Measurements from ENCODE around the gene PHF1. TPM values are rescaled to one million over a fixed set of nuclear protein-coding genes. Genes with fewer than 3 reads are reported as not detected.

Gene PHF1
- total and polyA plus RNA-seq, 4 donors = 17.2 to 128 (median 85.6) TPM

GRCh38 chr6:33431880-33432541 lies 21.2 kb downstream of the PHF1 start:
- H3K27ac ChIP-seq (ENCODE audit: low read depth, low read length) = no peak overlapping the region
- no peaks in the 10 kb centered on the region for H3K9me3 ChIP-seq (ENCODE audit: control insufficient read depth, insufficient read depth, low read length)
- DNase-seq (ENCODE audit: low read depth in 4 of 6, low spot score in 6 of 6) = no peak
- H3K36me3 ChIP-seq (ENCODE audit: control insufficient read depth, insufficient read depth, low read length) = peaks cover 49% of the 10 kb centered on the region
- H3K27me3 ChIP-seq (ENCODE audit: control insufficient read depth, insufficient read depth, low read length) = no peaks in the 10 kb centered on the region
- H3K4me1 ChIP-seq (ENCODE audit: control insufficient read depth, insufficient read depth, low read length) = peaks cover 53% of the 10 kb centered on the region
- no CpG with 5 or more reads among the region's 12 CpGs for WGBS (ENCODE audit: insufficient coverage)
- H3K4me3 ChIP-seq (ENCODE audit: low read depth, low read length) = no peak overlapping the region

GRCh38 chr6:33432546-33432945 lies 21.7 kb downstream of the PHF1 start:
- no peak overlapping the region for H3K27ac ChIP-seq (ENCODE audit: low read depth, low read length)
- peaks cover 48% of the 10 kb centered on the region for H3K4me1 ChIP-seq (ENCODE audit: control insufficient read depth, insufficient read depth, low read length)
- H3K9me3 ChIP-seq (ENCODE audit: control insufficient read depth, insufficient read depth, low read length) = no peaks in the 10 kb centered on the region
- H3K36me3 ChIP-seq (ENCODE audit: control insufficient read depth, insufficient read depth, low read length) = peaks cover 54% of the 10 kb centered on the region
- no peaks in the 10 kb centered on the region for H3K27me3 ChIP-seq (ENCODE audit: control insufficient read depth, insufficient read depth, low read length)
- 70% methylated on average over 5 of the region's 10 CpGs for WGBS (ENCODE audit: insufficient coverage)
- DNase-seq (ENCODE audit: low read depth in 4 of 6, low spot score in 6 of 6) = no peak
- no peak overlapping the region for H3K4me3 ChIP-seq (ENCODE audit: low read depth, low read length)

- no peaks in the 10 kb centered on the region for H3K27me3 ChIP-seq (ENCODE audit: control insufficient read depth, insufficient read depth, low read length)
- H3K9me3 ChIP-seq (ENCODE audit: control insufficient read depth, insufficient read depth, low read length) = no peaks in the 10 kb centered on the region
- WGBS (ENCODE audit: insufficient coverage) = 100% methylated on average over 1 of the region's 1 CpG
- H3K4me3 ChIP-seq (ENCODE audit: low read depth, low read length) = no peak overlapping the region
- DNase-seq (ENCODE audit: low read depth in 4 of 6, low spot score in 6 of 6) = no peak
- H3K36me3 ChIP-seq (ENCODE audit: control insufficient read depth, insufficient read depth, low read length) = peaks cover 60% of the 10 kb centered on the region
- peaks cover 47% of the 10 kb centered on the region for H3K4me1 ChIP-seq (ENCODE audit: control insufficient read depth, insufficient read depth, low read length)
- H3K27ac ChIP-seq (ENCODE audit: low read depth, low read length) = no peak overlapping the region
Measured at GRCh38 chr6:33433001-33433543, 22.3 kb downstream of the PHF1 start.

- Histone ChIP-seq H3K4me1 (ENCODE audit: control insufficient read depth, insufficient read depth, low read length) (peaks cover 42% of the 10 kb centered on the region), H3K4me3 (ENCODE audit: low read depth, low read length) (no peak overlapping the region), H3K36me3 (ENCODE audit: control insufficient read depth, insufficient read depth, low read length) (peaks cover 66% of the 10 kb centered on the region), H3K9me3 (ENCODE audit: control insufficient read depth, insufficient read depth, low read length) (no peaks in the 10 kb centered on the region), H3K27me3 (ENCODE audit: control insufficient read depth, insufficient read depth, low read length) (no peaks in the 10 kb centered on the region), H3K27ac (ENCODE audit: low read depth, low read length) (no peak overlapping the region)
- 16% methylated on average over 14 of the region's 17 CpGs for WGBS (ENCODE audit: insufficient coverage)
- DNase-seq (ENCODE audit: low read depth in 4 of 6, low spot score in 6 of 6) = no peak
Measured at GRCh38 chr6:33433544-33434191, 22.9 kb downstream of the PHF1 start.

GRCh38 chr6:33434961-33435360 lies 24.1 kb downstream of the PHF1 start:
- no peak for DNase-seq (ENCODE audit: low read depth in 4 of 6, low spot score in 6 of 6)
- H3K27me3 ChIP-seq (ENCODE audit: control insufficient read depth, insufficient read depth, low read length) = no peaks in the 10 kb centered on the region

GRCh38 chr6:33437666-33438065 lies 26.9 kb downstream of the PHF1 start:
- Histone ChIP-seq H3K27ac (ENCODE audit: low read depth, low read length) (no peak overlapping the region), H3K4me3 (ENCODE audit: low read depth, low read length) (no peak overlapping the region), H3K27me3 (ENCODE audit: control insufficient read depth, insufficient read depth, low read length) (no peaks in the 10 kb centered on the region), H3K36me3 (ENCODE audit: control insufficient read depth, insufficient read depth, low read length) (peaks cover 91% of the 10 kb centered on the region), H3K4me1 (ENCODE audit: control insufficient read depth, insufficient read depth, low read length) (peaks cover 8% of the 10 kb centered on the region), H3K9me3 (ENCODE audit: control insufficient read depth, insufficient read depth, low read length) (no peaks in the 10 kb centered on the region)
- WGBS (ENCODE audit: insufficient coverage) = 88% methylated on average over 16 of the region's 18 CpGs
- DNase-seq (ENCODE audit: low read depth in 4 of 6, low spot score in 6 of 6) = no peak

More at GRCh38 chr6:33434961-33435360, 24.1 kb downstream of the PHF1 start:
- Histone ChIP-seq H3K9me3 (ENCODE audit: control insufficient read depth, insufficient read depth, low read length) (no peaks in the 10 kb centered on the region), H3K4me1 (ENCODE audit: control insufficient read depth, insufficient read depth, low read length) (peaks cover 32% of the 10 kb centered on the region), H3K36me3 (ENCODE audit: control insufficient read depth, insufficient read depth, low read length) (peaks cover 75% of the 10 kb centered on the region), H3K27ac (ENCODE audit: low read depth, low read length) (no peak overlapping the region), H3K4me3 (ENCODE audit: low read depth, low read length) (no peak overlapping the region)
- WGBS (ENCODE audit: insufficient coverage) = 67% methylated on average over 1 of the region's 4 CpGs

- Histone ChIP-seq H3K36me3 (ENCODE audit: control insufficient read depth, insufficient read depth, low read length) (peaks cover 94% of the 10 kb centered on the region), H3K4me3 (ENCODE audit: low read depth, low read length) (no peak overlapping the region), H3K9me3 (ENCODE audit: control insufficient read depth, insufficient read depth, low read length) (no peaks in the 10 kb centered on the region), H3K4me1 (ENCODE audit: control insufficient read depth, insufficient read depth, low read length) (no peaks in the 10 kb centered on the region), H3K27me3 (ENCODE audit: control insufficient read depth, insufficient read depth, low read length) (no peaks in the 10 kb centered on the region), H3K27ac (ENCODE audit: low read depth, low read length) (no peak overlapping the region)
- 94% methylated on average over 2 of the region's 3 CpGs for WGBS (ENCODE audit: insufficient coverage)
- no peak for DNase-seq (ENCODE audit: low read depth in 4 of 6, low spot score in 6 of 6)
Measured at GRCh38 chr6:33438978-33439594, 28.3 kb downstream of the PHF1 start.

GRCh38 chr6:33439956-33440648 lies 29.3 kb downstream of the PHF1 start:
- DNase-seq (ENCODE audit: low read depth in 4 of 6, low spot score in 6 of 6) = no peak
- WGBS (ENCODE audit: insufficient coverage) = 81% methylated on average over 7 of the region's 9 CpGs
- Histone ChIP-seq H3K9me3 (ENCODE audit: control insufficient read depth, insufficient read depth, low read length) (no peaks in the 10 kb centered on the region), H3K27ac (ENCODE audit: low read depth, low read length) (no peak overlapping the region), H3K36me3 (ENCODE audit: control insufficient read depth, insufficient read depth, low read length) (peaks cover 92% of the 10 kb centered on the region), H3K4me3 (ENCODE audit: low read depth, low read length) (no peak overlapping the region), H3K27me3 (ENCODE audit: control insufficient read depth, insufficient read depth, low read length) (no peaks in the 10 kb centered on the region), H3K4me1 (ENCODE audit: control insufficient read depth, insufficient read depth, low read length) (no peaks in the 10 kb centered on the region)

GRCh38 chr6:33440649-33441309 lies 30.0 kb downstream of the PHF1 start:
- Histone ChIP-seq H3K9me3 (ENCODE audit: control insufficient read depth, insufficient read depth, low read length) (no peaks in the 10 kb centered on the region), H3K27me3 (ENCODE audit: control insufficient read depth, insufficient read depth, low read length) (no peaks in the 10 kb centered on the region), H3K36me3 (ENCODE audit: control insufficient read depth, insufficient read depth, low read length) (peaks cover 89% of the 10 kb centered on the region), H3K4me1 (ENCODE audit: control insufficient read depth, insufficient read depth, low read length) (no peaks in the 10 kb centered on the region), H3K4me3 (ENCODE audit: low read depth, low read length) (no peak overlapping the region), H3K27ac (ENCODE audit: low read depth, low read length) (no peak overlapping the region)
- WGBS (ENCODE audit: insufficient coverage) = 80% methylated on average over 13 of the region's 19 CpGs
- no peak for DNase-seq (ENCODE audit: low read depth in 4 of 6, low spot score in 6 of 6)
